ENCODE data around the gene SEPTIN7. TPM values are rescaled to one million over a fixed set of nuclear protein-coding genes. Genes with fewer than 3 reads are reported as not detected.

The SEPTIN7 gene
- total RNA-seq, 1 donor from 2014 or later = 560 TPM

DNA sequence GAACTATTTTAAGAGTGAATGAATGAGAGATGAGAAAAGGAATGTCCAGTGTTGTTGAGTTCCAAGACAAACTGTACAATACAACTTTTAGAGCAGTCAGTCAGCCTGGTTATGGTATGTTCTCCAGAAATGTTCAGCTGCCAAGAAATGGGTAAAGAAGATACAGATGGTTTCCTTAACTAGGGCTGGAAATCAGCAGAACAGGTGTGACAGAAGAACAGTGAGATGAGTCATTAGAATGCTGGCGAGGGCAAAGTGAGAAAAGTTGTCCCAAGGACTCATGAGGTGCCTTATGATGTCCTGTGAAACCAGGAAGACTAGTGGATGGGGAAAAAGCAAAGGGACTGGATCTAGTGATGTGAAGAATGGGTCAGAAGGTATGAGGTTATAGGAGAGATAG is 20.8 kb upstream of the SEPTIN7 start:
- Mint-ChIP-seq H3K36me3 (no peaks in the 10 kb centered on the region), H3K4me1 (no peaks in the 10 kb centered on the region), H3K27me3 (ENCODE audit: insufficient read depth, low read depth) (no peaks in the 10 kb centered on the region), H3K9me3 (no peaks in the 10 kb centered on the region), H3K27ac (no peak overlapping the region), H3K4me3 (no peak overlapping the region)
- TF ChIP-seq EZH2 (IDR thresholded peaks at IDR 0.05) (no peak), EZH2phosphoT487 (IDR thresholded peaks at IDR 0.05) (no peak)
- TF ChIP-seq, protein P1, sequence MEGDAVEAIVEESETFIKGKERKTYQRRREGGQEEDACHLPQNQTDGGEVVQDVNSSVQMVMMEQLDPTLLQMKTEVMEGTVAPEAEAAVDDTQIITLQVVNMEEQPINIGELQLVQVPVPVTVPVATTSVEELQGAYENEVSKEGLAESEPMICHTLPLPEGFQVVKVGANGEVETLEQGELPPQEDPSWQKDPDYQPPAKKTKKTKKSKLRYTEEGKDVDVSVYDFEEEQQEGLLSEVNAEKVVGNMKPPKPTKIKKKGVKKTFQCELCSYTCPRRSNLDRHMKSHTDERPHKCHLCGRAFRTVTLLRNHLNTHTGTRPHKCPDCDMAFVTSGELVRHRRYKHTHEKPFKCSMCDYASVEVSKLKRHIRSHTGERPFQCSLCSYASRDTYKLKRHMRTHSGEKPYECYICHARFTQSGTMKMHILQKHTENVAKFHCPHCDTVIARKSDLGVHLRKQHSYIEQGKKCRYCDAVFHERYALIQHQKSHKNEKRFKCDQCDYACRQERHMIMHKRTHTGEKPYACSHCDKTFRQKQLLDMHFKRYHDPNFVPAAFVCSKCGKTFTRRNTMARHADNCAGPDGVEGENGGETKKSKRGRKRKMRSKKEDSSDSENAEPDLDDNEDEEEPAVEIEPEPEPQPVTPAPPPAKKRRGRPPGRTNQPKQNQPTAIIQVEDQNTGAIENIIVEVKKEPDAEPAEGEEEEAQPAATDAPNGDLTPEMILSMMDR (IDR thresholded peaks at IDR 0.05) = no peak
- Histone ChIP-seq H2AFZ (replicated peaks) (no peak overlapping the region), H3K36me3 (no peaks in the 10 kb centered on the region), H3F3A (ENCODE audit: low read depth) (no peaks in the 10 kb centered on the region), H3K4me3 (no peak overlapping the region), H3K27me3 (no peaks in the 10 kb centered on the region), H3K9me3 (ENCODE audit: low read depth) (no peaks in the 10 kb centered on the region), H3K4me1 (no peaks in the 10 kb centered on the region), H3K79me2 (ENCODE audit: low read depth) (no peaks in the 10 kb centered on the region), H3K4me2 (no peak overlapping the region), H4K20me1 (ENCODE audit: low read depth) (no peaks in the 10 kb centered on the region), H3K9ac (no peak overlapping the region), H3K27ac (no peak overlapping the region)
- no peak for DNase-seq (ENCODE audit: low spot score)

DNA sequence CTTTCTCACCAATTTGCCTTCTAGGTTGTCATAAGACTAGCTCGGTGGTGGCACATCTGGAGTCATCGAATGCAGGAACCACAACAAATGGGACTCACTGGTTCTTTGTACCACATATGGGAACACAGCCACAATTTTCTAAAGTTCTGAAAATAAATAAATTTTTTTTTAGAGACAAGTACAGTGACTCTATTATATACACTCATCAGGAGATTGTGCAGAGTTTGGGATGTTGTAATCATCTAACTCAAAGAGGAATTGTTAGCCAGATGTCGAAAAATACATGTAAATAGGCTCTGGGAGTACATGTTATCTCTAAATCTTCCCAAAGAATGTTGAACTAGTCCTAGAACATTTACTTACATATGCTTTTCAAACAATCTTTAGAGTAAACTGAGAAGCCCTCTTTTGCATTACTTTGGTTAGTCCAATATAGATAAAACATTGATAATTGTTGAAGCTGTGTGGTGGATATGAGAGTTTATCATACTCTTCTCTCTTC is 19.6 kb upstream of the SEPTIN7 start:
- H3K9me3 Mint-ChIP-seq = no peaks in the 10 kb centered on the region
- H3K4me2 ChIP-seq = no peak overlapping the region

DNA sequence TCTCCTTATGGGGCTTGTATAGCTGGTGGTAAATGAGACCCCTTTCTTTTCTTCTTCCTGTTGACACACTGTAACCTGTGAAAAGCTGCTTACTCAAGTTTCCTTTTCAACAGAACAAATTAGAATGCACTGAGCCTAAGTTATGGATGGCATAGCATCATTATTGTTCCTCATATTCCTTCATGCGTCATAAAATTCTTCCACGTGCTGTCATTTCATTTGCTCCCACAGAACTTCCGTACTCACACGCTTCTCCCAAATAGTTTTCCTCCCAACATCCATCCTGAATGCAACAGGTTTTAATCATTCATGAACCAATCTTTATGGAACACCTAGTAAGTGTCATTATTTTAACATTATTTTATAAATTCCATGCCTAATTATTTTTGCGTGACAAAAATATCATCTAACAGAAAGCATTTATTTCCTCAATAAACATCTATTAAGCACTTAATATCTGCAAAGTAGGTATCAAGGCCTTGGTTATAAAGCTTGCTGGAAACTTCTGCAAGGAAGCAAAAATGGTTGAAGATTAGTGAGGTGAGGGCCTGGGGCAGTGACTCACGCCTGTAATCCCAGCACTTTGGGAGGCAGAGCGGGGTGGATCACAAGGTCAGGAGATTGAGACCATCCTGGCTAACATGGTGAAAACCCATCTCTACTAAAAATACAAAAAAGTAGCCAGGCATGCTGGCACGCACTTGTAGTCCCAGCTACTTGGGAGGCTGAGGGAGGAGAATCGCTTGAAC is 18.9 kb upstream of the SEPTIN7 start:
- Histone ChIP-seq H3K9me3 (ENCODE audit: low read depth) (no peaks in the 10 kb centered on the region), H3K4me3 (no peak overlapping the region), H3K4me2 (no peak overlapping the region), H3K79me2 (ENCODE audit: low read depth) (no peaks in the 10 kb centered on the region), H3K9ac (no peak overlapping the region), H4K20me1 (ENCODE audit: low read depth) (no peaks in the 10 kb centered on the region), H3K27me3 (no peaks in the 10 kb centered on the region), H3K36me3 (no peaks in the 10 kb centered on the region), H3F3A (ENCODE audit: low read depth) (no peaks in the 10 kb centered on the region), H2AFZ (replicated peaks) (no peak overlapping the region), H3K27ac (no peak overlapping the region), H3K4me1 (no peaks in the 10 kb centered on the region)
- TF ChIP-seq, protein P1 (IDR thresholded peaks at IDR 0.05) = no peak
- TF ChIP-seq EZH2 (IDR thresholded peaks at IDR 0.05) = no peak
- TF ChIP-seq EZH2phosphoT487 (IDR thresholded peaks at IDR 0.05) = no peak
- Mint-ChIP-seq H3K4me3 (no peak overlapping the region), H3K9me3 (no peaks in the 10 kb centered on the region), H3K27me3 (ENCODE audit: insufficient read depth, low read depth) (no peaks in the 10 kb centered on the region), H3K27ac (no peak overlapping the region), H3K4me1 (no peaks in the 10 kb centered on the region), H3K36me3 (no peaks in the 10 kb centered on the region)
- DNase-seq (ENCODE audit: low spot score) = no peak

More for the DNA sequence above, 19.6 kb upstream of the SEPTIN7 start:
- H4K20me1 ChIP-seq (ENCODE audit: low read depth) = no peaks in the 10 kb centered on the region
- no peak for DNase-seq (ENCODE audit: low spot score)
- H3F3A ChIP-seq (ENCODE audit: low read depth) = no peaks in the 10 kb centered on the region
- Mint-ChIP-seq H3K4me3 (no peak overlapping the region), H3K4me1 (no peaks in the 10 kb centered on the region), H3K36me3 (no peaks in the 10 kb centered on the region), H3K27ac (no peak overlapping the region), H3K27me3 (ENCODE audit: insufficient read depth, low read depth) (no peaks in the 10 kb centered on the region)
- H2AFZ ChIP-seq (replicated peaks) = no peak overlapping the region
- TF ChIP-seq EZH2phosphoT487 (IDR thresholded peaks at IDR 0.05) (no peak), EZH2 (IDR thresholded peaks at IDR 0.05) (no peak)
- TF ChIP-seq, protein P1 (IDR thresholded peaks at IDR 0.05) = no peak
- H3K4me1 ChIP-seq = no peaks in the 10 kb centered on the region
- no peaks in the 10 kb centered on the region for H3K36me3 ChIP-seq
- no peaks in the 10 kb centered on the region for H3K9me3 ChIP-seq (ENCODE audit: low read depth)
- H3K4me3 ChIP-seq = no peak overlapping the region
- no peaks in the 10 kb centered on the region for H3K27me3 ChIP-seq
- no peak overlapping the region for H3K27ac ChIP-seq
- H3K9ac ChIP-seq = no peak overlapping the region
- no peaks in the 10 kb centered on the region for H3K79me2 ChIP-seq (ENCODE audit: low read depth)

All from neural progenitor cell (in vitro differentiated cells).